CD4-positive, alpha-beta T cell treated with Interleukin-21 for 1 hour (primary cell): ENCODE measurements around the gene IGSF8.
A peak's percentile ranks its signal among the peaks of the same experiment; 100 is the strongest.

ENCODE experiments used
- DNase-seq: peaks from one replicate; pipeline ENCODE4 v3.0.0-alpha.2; 2020

The IGSF8 gene

GRCh38 chr1:160085686-160086455 lies 12.5 kb downstream of the IGSF8 start:
- DNase-seq, result peak; percentile 75

- DNase-seq, result no peak
Observed at GRCh38 chr1:160084771-160085321, 13.6 kb downstream of the IGSF8 start.

GRCh38 chr1:160083968-160084770 lies 14.2 kb downstream of the IGSF8 start:
- peak; percentile 81 for DNase-seq

GRCh38 chr1:160082926-160083325 lies 15.5 kb downstream of the IGSF8 start:
- no peak for DNase-seq

GRCh38 chr1:160082487-160082886 lies 15.9 kb downstream of the IGSF8 start:
- no peak for DNase-seq

GRCh38 chr1:160081261-160081936 lies 17.0 kb downstream of the IGSF8 start, which contains the start of gene KCNJ9:
Gene KCNJ9, plus strand, starts transcription at chr1:160081538. Its CDS starts 2,493 bp downstream, at chr1:160084031.
- DNase-seq, result no peak

- DNase-seq, result no peak
Observed at GRCh38 chr1:160080381-160081100, 17.9 kb downstream of the IGSF8 start.

- no peak for DNase-seq
Observed at GRCh38 chr1:160079448-160079847, 19.0 kb downstream of the IGSF8 start.

- peak; percentile 66 for DNase-seq
Observed at GRCh38 chr1:160078512-160079195, 19.8 kb downstream of the IGSF8 start.

- no peak for DNase-seq
Observed at GRCh38 chr1:160077486-160077885, 20.9 kb downstream of the IGSF8 start.

GRCh38 chr1:160076295-160076694 lies 22.1 kb downstream of the IGSF8 start:
- DNase-seq, result no peak

GRCh38 chr1:160075836-160076235 lies 22.6 kb downstream of the IGSF8 start:
- no peak for DNase-seq

GRCh38 chr1:160074865-160075264 lies 23.6 kb downstream of the IGSF8 start:
- no peak for DNase-seq

- no peak for DNase-seq
Observed at GRCh38 chr1:160071289-160071688, 27.1 kb downstream of the IGSF8 start.

GRCh38 chr1:160070243-160071163 lies 27.9 kb downstream of the IGSF8 start:
- peak; percentile 69 for DNase-seq

- no peak for DNase-seq
Observed at GRCh38 chr1:160069460-160070231, 28.8 kb downstream of the IGSF8 start, which contains the start of gene KCNJ10. Gene KCNJ10, minus strand, starts transcription at chr1:160070160. Its CDS starts 27,628 bp downstream, at chr1:160042532.

GRCh38 chr1:160068225-160068624 lies 30.2 kb downstream of the IGSF8 start:
- DNase-seq, result no peak

- DNase-seq, result no peak
Observed at GRCh38 chr1:160066829-160067745, 31.3 kb downstream of the IGSF8 start.

GRCh38 chr1:160064746-160065145 lies 33.7 kb downstream of the IGSF8 start:
- DNase-seq, result no peak
